Esophagus squamous epithelium (tissue), 5 donors: ENCODE data around the gene CLEC3B. TPM values are rescaled to one million over a fixed set of nuclear protein-coding genes. Genes with fewer than 3 reads are reported as not detected.

ENCODE experiments used
- DNase-seq: peaks from one replicate; lab custom pipeline; 2025; lab: John Stamatoyannopoulos, UW
- H3K27ac ChIP-seq, 4 donors: fragments of 200-600 bp; sonication (generic); one replicate each; pipeline ENCODE4 v1.5.1; 2016 to 2019; ENCODE audit warnings: mild to moderate bottlenecking in 1 of 4
- H3K27me3 ChIP-seq, 4 donors: fragments of 200-600 bp; sonication (generic); 1 replicate in 3 of 4; 2 replicates in 1 of 4; pipeline versions ENCODE4 v1.5.1 to v1.6.0; 2017 to 2021; ENCODE audit warnings: antibody characterized with exemption in 1 of 4
- H3K36me3 ChIP-seq, 3 donors: fragments of 200-600 bp; sonication (generic); one replicate each; pipeline ENCODE4 v1.5.1; 2016 to 2019
- H3K4me1 ChIP-seq, 3 donors: fragments of 200-600 bp; sonication (generic); one replicate each; pipeline ENCODE4 v1.5.1; 2017 to 2019
- H3K4me3 ChIP-seq, 4 donors: fragments of 200-600 bp; sonication (generic); 1 replicate in 3 of 4; 2 replicates in 1 of 4; pipeline ENCODE4 v1.5.1; 2016 to 2019; ENCODE audit warnings: mild to moderate bottlenecking in 2 of 4, moderate library complexity in 1 of 4
- H3K9me3 ChIP-seq, 3 donors: fragments of 200-600 bp; sonication (generic); one replicate each; pipeline ENCODE4 v1.5.1; 2016 to 2019
- POLR2A ChIP-seq, 4 donors: fragments of 450-650 bp; IDR thresholded peaks; one replicate each; pipeline ENCODE4 v1.6.1; 2017; ENCODE audit warnings: antibody characterized with exemption in 4 of 4, mild to moderate bottlenecking in 4 of 4, moderate library complexity in 3 of 4
- WGBS, 2 donors: methylation state at CpG; one replicate each; pipeline ENCODE4 v1.1.5; 2018; 5-methylcytosine and 5-hydroxymethylcytosine counted together
- intact Hi-C: fragments of 100-400 bp; cut with DNase I; formaldehyde crosslinking; loops from one replicate; pipeline ENCODE4 v1.15.0; 2022
- total RNA-seq, 4 donors: library from RNA; depleted of rRNA; stranded (reverse); fragments of >200 nt; gene quantifications; one replicate each; pipeline ENCODE4 v1.1.0, GENCODE V29; 2016
- TF ChIP-seq, protein P1 (sequence below), 6 experiments: fragments of 450-650 bp in 4 of 6; fragments of 200-600 bp in 2 of 6; sonication (generic) in 2 of 6; IDR thresholded peaks; one replicate each; pipeline ENCODE4 v1.5.1; 2016 to 2019; ENCODE audit warnings: antibody characterized with exemption in 6 of 6, mild to moderate bottlenecking in 4 of 6, moderate library complexity in 4 of 6
- donor health status: DM: yes; HTN: yes; CAD: no.

CLEC3B gene
- total RNA-seq, 4 donors from 2014 or later = 4.3 to 28.8 (median 6.9) TPM

DNA sequence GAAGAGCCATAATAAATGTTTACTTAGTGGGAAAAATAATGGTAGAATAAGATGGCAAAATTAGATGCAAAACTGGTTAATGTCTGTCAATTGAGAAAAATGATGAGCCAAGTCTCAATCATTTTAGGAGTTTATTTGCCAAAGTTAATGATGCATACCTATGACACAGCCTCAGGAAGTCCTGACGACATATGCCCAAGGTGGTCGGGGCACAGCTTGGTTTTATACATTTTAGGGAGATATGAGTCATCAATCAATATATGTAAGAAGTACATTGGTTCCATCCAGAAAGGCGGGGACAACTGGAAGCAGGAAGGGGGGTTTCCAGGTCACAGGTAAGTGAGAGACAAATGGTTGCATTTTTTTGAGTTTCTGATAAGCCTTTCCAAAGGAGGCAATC, 31.5 kb downstream of the CLEC3B start:
- intact Hi-C loops = no loop called here
- H3K36me3 ChIP-seq = no peaks in the 10 kb centered on the region
- H3K4me3 ChIP-seq = no peak overlapping the region
- no peaks in the 10 kb centered on the region for H3K9me3 ChIP-seq
- peak overlapping the region in 2 of 4 donors; percentile 68 to 69 for H3K27ac ChIP-seq
- 44 to 55% methylated on average over 3 of the region's 3 CpGs for WGBS, 2 donors
- peaks cover 0 to 43% (median 35%) of the 10 kb centered on the region in 3 donors for H3K4me1 ChIP-seq
- no peak for DNase-seq
- TF ChIP-seq POLR2A (IDR thresholded peaks at IDR 0.05) = no peak
- TF ChIP-seq, protein P1, sequence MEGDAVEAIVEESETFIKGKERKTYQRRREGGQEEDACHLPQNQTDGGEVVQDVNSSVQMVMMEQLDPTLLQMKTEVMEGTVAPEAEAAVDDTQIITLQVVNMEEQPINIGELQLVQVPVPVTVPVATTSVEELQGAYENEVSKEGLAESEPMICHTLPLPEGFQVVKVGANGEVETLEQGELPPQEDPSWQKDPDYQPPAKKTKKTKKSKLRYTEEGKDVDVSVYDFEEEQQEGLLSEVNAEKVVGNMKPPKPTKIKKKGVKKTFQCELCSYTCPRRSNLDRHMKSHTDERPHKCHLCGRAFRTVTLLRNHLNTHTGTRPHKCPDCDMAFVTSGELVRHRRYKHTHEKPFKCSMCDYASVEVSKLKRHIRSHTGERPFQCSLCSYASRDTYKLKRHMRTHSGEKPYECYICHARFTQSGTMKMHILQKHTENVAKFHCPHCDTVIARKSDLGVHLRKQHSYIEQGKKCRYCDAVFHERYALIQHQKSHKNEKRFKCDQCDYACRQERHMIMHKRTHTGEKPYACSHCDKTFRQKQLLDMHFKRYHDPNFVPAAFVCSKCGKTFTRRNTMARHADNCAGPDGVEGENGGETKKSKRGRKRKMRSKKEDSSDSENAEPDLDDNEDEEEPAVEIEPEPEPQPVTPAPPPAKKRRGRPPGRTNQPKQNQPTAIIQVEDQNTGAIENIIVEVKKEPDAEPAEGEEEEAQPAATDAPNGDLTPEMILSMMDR (IDR thresholded peaks at IDR 0.05) = no peak
- H3K27me3 ChIP-seq = no peaks in the 10 kb centered on the region

DNA sequence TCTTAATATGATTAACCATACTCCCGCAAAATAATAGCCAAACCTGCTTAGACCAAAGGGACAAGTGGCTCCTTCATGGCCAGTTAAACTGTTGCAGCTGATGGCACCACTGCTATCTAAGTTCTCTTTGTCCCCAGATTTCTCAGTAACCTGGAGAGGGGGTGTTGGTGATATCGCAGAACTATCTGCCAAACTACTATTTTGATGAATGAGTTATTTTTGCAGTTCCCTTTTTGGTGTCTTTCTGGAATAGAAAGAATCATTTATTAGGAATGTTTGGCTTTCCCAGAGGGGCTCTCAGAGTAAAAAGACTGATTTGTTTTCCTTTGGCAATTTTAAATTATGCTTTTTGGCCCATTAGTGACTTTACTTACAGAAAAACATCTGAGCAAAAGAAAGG, 33.0 kb downstream of the CLEC3B start:
- TF ChIP-seq, protein P1 (IDR thresholded peaks at IDR 0.05) = no peak
- TF ChIP-seq POLR2A (IDR thresholded peaks at IDR 0.05) = no peak
- DNase-seq = no peak
- Histone ChIP-seq H3K9me3 (no peaks in the 10 kb centered on the region), H3K4me1 (peaks cover 0 to 41% (median 35%) of the 10 kb centered on the region in 3 donors), H3K27ac (no peak overlapping the region), H3K36me3 (no peaks in the 10 kb centered on the region), H3K27me3 (no peaks in the 10 kb centered on the region), H3K4me3 (no peak overlapping the region)
- 80 to 85% methylated on average over 2 of the region's 2 CpGs for WGBS, 2 donors
- intact Hi-C loops = no loop called here

DNA sequence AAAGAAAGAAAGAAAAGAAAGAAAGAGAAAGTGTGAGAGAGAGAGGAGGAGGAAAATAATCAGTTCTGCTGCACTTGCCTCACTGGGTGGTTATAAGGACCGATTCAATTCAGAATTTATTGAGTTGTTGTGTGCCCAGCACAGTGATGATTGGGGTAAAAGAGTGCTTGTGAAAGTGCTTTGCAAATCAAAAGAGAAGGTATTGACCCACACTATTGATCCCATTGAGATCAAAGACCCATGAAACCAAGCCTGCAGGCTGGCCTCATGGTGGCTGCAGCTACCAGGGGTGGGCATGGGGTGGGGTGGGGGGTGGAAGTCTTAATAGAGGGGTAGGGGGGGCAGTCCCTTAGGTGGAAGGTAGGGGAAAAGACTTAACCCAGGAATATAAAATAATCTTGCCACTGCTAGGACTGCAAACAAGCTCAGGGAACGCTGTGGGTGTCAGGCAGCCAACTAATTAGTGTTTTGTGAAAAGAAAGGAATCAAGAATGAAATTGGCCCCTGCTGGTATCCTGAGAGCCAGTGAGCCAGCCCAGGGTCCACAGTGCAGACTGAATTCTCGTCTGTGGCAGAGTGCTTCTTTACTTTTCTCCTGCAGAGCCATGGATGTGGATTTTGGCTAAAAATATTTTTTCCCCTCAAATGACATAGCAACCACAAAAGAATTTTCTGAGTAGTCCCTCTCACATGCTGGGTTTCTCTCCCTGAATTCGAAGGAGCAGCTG, 34.2 kb downstream of the CLEC3B start:
- DNase-seq = no peak
- intact Hi-C loops = no loop called here
- peaks cover 0 to 40% (median 27%) of the 10 kb centered on the region in 3 donors for H3K4me1 ChIP-seq
- no peaks in the 10 kb centered on the region for H3K9me3 ChIP-seq
- H3K36me3 ChIP-seq = no peaks in the 10 kb centered on the region
- TF ChIP-seq, protein P1 (IDR thresholded peaks at IDR 0.05) = no peak
- TF ChIP-seq POLR2A (IDR thresholded peaks at IDR 0.05) = no peak
- no peak overlapping the region for H3K4me3 ChIP-seq
- H3K27ac ChIP-seq = peak overlapping the region in 1 of 4 donors; percentile 10
- 49 to 59% methylated on average over 4 of the region's 4 CpGs for WGBS, 2 donors
- H3K27me3 ChIP-seq = no peaks in the 10 kb centered on the region

DNA sequence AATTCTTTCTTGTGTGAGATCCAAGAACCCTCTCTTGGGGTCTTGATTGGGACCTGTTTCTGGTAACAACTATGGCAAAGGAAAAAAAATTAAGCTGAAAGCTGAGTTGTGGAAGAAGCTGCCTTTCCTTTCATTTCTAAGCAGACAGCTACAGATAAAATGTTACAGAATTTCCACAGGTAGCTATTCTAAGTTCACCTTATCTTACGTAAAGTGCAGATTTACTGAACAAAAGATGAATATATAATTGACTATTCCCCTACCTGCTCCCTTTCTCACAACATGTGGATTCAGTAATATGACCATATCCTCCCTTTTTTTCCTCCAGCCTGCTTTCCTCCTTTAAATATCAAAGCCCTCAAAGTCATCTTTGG, 36.6 kb downstream of the CLEC3B start:
- no peak overlapping the region for H3K4me3 ChIP-seq
- 96 to 100% methylated on average over 1 of the region's 1 CpG for WGBS, 2 donors
- H3K27ac ChIP-seq = peak overlapping the region in 2 of 4 donors; percentile 33 to 54
- intact Hi-C loops = no loop called here
- no peaks in the 10 kb centered on the region for H3K9me3 ChIP-seq
- H3K36me3 ChIP-seq = no peaks in the 10 kb centered on the region
- H3K27me3 ChIP-seq = no peaks in the 10 kb centered on the region
- H3K4me1 ChIP-seq = peaks cover 0 to 17% (median 10%) of the 10 kb centered on the region in 3 donors
- DNase-seq = no peak
- TF ChIP-seq, protein P1 (IDR thresholded peaks at IDR 0.05) = no peak
- no peak for TF ChIP-seq POLR2A (IDR thresholded peaks at IDR 0.05)

DNA sequence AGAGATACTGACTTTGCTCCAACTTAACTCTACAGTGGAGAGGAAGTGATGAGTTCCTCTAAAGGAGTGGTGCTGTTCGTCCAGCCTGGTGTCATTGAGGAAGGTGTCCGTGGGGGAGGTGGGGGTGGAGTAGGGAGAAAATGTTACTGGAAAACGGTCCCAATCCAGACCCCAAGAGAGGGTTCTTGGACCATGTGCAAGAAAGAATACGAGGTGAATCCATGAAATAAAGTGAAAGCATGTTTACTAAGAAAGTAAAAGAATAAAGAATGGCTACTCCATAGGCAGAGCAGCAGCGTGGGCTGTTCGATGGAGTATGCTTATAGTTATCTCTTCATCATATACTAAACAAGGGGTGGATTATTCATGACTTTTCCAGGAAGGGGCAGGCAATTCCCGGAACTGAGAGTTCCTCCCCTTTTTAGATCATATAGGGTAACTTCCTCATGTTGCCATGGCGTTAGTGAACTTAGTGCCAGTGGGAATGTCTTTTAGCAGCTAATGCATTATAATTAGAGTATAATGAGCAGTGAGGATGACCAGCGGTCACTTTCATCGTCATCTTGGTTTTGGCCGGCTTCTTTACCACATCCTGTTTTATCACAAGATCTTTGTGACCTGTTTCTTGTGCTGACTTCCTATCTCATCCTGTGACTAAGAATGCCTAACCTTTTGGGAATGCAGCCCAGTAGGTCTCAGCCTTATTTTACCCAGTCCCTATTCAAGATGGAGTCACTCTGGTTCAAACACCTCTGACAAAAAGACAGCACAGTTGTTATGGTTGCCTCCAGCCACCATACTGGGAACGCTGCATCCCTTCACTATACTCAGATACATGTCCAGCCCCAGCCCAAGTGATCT, 38.6 kb downstream of the CLEC3B start:
- DNase-seq = no peak

More for the DNA sequence above, 38.6 kb downstream of the CLEC3B start:
- peak overlapping the region in 1 of 4 donors; percentile 10 for H3K4me3 ChIP-seq
- H3K27ac ChIP-seq = peak overlapping the region in 2 of 4 donors; percentile 55 to 70
- intact Hi-C loops = no loop called here
- TF ChIP-seq, protein P1 (IDR thresholded peaks at IDR 0.05) = no peak
- H3K36me3 ChIP-seq = no peaks in the 10 kb centered on the region
- H3K4me1 ChIP-seq = peaks cover 0 to 12% (median 7%) of the 10 kb centered on the region in 3 donors
- 50 to 57% methylated on average over 12 of the region's 12 CpGs for WGBS, 2 donors
- H3K27me3 ChIP-seq = no peaks in the 10 kb centered on the region
- H3K9me3 ChIP-seq = no peaks in the 10 kb centered on the region
